IPS-15b (cell line): Measurements from ENCODE around the gene MYH16.
"Not testable (repeated sequence)": the region's sequence is repeated elsewhere in the genome, so short reads cannot be mapped to it uniquely, and the experiment has no call there.

Experiments used
- H3K27me3 ChIP-seq: one replicate; pipeline ENCODE4 v1.6.1; 2013; ENCODE audit warnings: low read length; ENCODE audit not compliant: control insufficient read depth, insufficient read depth
- H3K36me3 ChIP-seq: one replicate; pipeline ENCODE4 v1.6.1; 2013; ENCODE audit warnings: low read length; ENCODE audit not compliant: control insufficient read depth, insufficient read depth
- H3K4me1 ChIP-seq: one replicate; pipeline ENCODE4 v1.6.1; 2013; ENCODE audit warnings: mild to moderate bottlenecking, low read length; ENCODE audit not compliant: control insufficient read depth, insufficient read depth
- H3K4me3 ChIP-seq: one replicate; pipeline ENCODE4 v1.5.1; 2013; ENCODE audit warnings: low read depth, low read length
- H3K9ac ChIP-seq: one replicate; pipeline ENCODE4 v1.6.1; 2013; ENCODE audit warnings: low read depth, mild to moderate bottlenecking, low read length
- H3K9me3 ChIP-seq: one replicate; pipeline ENCODE4 v1.6.1; 2013; ENCODE audit warnings: mild to moderate bottlenecking, low read length; ENCODE audit not compliant: control insufficient read depth, insufficient read depth

The MYH16 gene

DNA sequence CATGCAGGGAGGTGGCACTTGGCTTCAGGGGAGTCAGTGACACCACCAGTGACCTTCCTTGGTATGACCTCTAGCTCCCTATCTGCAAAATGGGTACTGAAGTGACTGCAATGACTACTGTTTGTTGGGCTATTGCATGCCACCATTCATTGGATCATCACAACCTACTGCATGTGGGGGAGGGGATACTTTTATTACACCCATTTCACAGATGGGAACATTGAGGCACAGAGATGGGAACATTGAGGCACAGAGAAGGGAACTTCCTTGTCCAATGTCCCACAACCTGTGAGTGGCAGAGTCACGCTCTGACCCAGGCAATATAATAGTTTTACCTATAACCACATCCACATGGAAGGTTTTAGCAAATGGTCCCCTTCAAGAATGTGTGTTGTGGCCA is 12.2 kb upstream of the MYH16 start:
- Histone ChIP-seq H3K9ac (no peak overlapping the region), H3K4me1 (no peaks in the 10 kb centered on the region), H3K9me3 (no peaks in the 10 kb centered on the region), H3K27me3 (no peaks in the 10 kb centered on the region), H3K36me3 (no peaks in the 10 kb centered on the region), H3K4me3 (no peak overlapping the region)

DNA sequence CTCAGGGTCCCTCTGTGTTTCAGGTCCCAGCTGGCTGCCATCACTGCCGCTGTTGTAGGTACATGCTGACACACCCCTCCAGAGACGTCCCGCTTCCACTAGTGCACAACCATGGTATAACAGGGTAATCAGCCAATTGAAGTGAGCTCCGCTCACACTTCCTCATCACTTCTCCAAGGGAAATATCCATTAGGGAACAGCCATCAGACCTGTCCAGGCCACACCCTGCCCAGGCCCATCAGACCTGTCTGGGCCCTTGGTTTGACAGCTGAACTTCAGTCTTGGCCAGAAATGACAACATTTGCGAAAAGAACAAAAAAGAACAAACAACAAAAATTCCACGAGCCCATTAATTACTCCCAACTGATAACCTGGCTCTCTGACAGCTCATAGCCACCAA is 11.0 kb upstream of the MYH16 start:
- Histone ChIP-seq H3K4me3 (no peak overlapping the region), H3K9me3 (no peaks in the 10 kb centered on the region), H3K4me1 (no peaks in the 10 kb centered on the region), H3K36me3 (no peaks in the 10 kb centered on the region), H3K9ac (no peak overlapping the region), H3K27me3 (no peaks in the 10 kb centered on the region)

DNA sequence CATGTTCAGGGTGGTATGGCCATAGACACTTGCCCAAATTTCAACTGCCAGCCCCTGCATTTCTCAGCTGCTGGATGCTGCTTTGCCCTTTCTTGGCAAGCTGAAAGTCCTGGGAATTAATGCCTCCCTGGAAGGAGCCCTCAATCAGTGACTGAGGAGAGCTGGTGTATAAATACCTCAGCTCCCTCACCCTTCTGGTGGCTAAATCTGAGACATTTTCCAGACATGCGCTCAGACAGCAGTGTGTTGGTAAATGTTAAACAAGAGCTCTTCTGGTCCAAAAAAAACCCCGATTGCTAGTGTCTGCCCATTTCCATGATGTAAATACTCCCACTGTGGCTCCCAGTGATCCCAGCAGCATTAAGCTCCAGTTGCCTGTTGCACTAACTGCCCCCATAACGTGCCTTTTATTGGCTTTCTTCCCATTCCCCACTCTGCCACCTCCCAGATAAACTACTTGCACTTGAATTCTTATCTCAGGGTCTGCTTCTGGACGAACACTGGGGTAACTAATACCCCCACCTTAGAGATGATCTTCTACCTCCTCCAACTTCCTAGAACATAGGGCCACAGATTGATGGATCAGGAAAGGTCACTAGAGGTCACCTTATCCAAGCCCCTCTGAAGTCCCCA is 6.7 kb upstream of the MYH16 start:
- H3K4me3 ChIP-seq: no peak overlapping the region
- no peaks in the 10 kb centered on the region for H3K27me3 ChIP-seq
- H3K36me3 ChIP-seq: no peaks in the 10 kb centered on the region
- no peaks in the 10 kb centered on the region for H3K4me1 ChIP-seq
- no peak overlapping the region for H3K9ac ChIP-seq
- H3K9me3 ChIP-seq: no peaks in the 10 kb centered on the region

DNA sequence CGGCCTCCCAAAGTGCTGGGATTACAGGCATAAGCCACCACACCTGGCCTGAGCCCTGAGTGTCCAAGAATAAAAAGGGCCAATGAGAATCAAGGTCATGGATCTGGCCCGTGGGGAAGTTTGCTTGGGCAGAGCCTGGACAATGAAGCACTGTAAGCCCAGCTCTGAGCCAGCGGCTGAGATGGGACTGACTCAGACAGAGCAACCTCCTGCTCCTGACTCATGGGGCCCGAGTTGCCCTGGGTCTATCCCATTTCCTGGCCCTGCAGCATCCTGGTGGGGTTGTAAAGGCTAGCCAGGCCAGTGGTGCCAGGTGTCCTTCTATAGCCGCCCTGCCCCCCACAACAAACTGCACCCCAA is 5.2 kb upstream of the MYH16 start:
- H3K4me3 ChIP-seq: no peak overlapping the region
- H3K36me3 ChIP-seq: no peaks in the 10 kb centered on the region
- no peak overlapping the region for H3K9ac ChIP-seq
- no peaks in the 10 kb centered on the region for H3K27me3 ChIP-seq
- H3K9me3 ChIP-seq: no peaks in the 10 kb centered on the region
- no peaks in the 10 kb centered on the region for H3K4me1 ChIP-seq

DNA sequence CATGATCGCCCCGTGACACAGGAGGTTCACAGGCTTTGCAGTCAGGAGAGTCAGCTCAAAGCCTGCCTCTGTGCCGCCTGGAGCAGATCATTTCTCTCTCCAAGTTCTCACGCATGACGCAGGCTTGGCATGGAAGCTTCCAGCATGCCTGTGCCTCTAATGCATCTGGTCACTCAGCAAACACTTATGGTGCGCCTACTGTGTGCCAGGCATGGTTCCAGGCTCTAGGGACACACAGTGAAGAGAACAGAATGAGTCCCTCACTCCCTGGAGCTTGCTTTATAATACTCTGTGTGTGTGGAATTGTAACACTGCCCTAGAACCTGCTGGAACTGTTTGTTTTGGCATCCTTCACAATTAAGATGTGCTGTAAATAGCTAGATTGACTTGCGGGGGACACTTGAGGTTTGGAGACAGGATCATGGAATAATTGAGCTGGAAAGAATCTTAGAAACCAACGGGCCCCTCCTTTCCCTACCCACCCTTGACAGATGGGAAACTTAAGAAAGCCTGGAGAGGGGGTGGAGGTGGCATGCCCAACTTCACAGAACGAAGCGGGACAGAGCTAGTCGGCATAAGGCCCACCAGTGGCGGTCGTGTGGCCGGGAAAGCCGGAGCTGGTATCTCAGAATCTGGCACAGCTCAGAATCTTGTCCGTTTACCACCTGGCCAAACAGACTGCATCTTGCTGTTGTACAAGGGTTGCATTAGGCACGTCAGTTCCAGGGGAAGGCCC is 4.6 kb upstream of the MYH16 start:
- no peaks in the 10 kb centered on the region for H3K27me3 ChIP-seq
- no peak overlapping the region for H3K9ac ChIP-seq
- H3K36me3 ChIP-seq: no peaks in the 10 kb centered on the region
- H3K4me1 ChIP-seq: no peaks in the 10 kb centered on the region
- H3K9me3 ChIP-seq: no peaks in the 10 kb centered on the region
- H3K4me3 ChIP-seq: no peak overlapping the region

DNA sequence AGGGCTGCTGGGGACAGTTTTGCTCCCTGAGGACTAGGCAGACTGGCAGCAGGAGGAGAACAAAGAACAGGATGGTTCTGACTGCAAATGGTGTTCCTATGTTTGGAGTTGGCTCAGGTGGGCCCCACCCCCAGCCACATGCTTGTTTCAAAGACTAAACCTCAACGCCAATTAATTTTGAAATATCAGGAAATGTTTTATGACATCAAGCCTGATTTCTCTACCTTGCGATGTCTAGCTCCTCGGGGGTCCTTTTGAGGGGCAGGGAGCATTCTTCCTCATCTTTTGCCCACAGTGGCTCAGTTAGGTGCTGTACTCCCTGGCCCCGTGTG is 4.1 kb upstream of the MYH16 start:
- H3K9me3 ChIP-seq: no peaks in the 10 kb centered on the region
- H3K4me1 ChIP-seq: no peaks in the 10 kb centered on the region
- no peaks in the 10 kb centered on the region for H3K27me3 ChIP-seq
- no peaks in the 10 kb centered on the region for H3K36me3 ChIP-seq
- H3K4me3 ChIP-seq: no peak overlapping the region
- H3K9ac ChIP-seq: no peak overlapping the region

DNA sequence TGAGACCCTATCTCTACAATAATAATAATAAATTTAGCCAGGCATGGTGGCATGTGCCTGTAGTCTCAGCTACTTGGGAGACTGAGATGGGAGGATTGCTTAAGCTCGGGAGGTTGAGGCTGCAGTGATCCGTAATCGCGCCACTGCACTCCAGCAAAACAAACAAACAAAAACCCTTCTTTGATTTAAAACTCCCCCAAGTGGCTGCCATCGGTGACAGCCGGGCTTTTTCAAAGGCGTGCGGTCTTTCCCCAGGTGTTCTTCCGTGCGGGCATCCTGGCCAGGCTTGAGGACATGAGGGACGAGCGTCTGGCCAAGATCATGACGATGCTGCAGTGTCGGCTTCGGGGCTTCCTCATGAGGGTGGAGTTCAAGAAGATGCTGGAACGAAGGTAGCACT is 1.9 kb upstream of the MYH16 start:
- H3K36me3 ChIP-seq: no peaks in the 10 kb centered on the region
- H3K9ac ChIP-seq: no peak overlapping the region
- no peak overlapping the region for H3K4me3 ChIP-seq
- no peaks in the 10 kb centered on the region for H3K4me1 ChIP-seq
- H3K27me3 ChIP-seq: no peaks in the 10 kb centered on the region
- no peaks in the 10 kb centered on the region for H3K9me3 ChIP-seq

DNA sequence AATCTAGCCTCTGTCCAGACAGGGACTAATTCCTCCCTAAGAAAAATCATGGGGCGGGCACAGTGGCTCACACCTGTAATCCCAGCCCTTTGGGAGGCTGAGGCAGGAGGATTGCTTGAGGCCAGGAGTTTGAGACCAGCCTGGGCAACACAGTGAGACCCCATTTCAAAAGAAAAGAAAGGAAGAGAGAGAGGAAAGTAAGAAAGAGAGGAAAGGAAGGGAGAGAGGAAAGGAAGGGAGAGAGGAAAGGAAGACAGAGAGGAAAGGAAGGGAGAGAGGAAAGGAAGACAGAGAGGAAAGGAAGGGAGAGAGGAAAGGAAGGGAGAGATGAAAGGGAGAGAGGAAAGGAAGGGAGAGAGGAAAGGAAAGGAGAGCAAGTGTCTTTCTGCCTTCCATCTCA is 922 bp downstream of the MYH16 start:
- not testable (repeated sequence) for H3K9me3 ChIP-seq, H3K36me3 ChIP-seq, H3K4me1 ChIP-seq, H3K27me3 ChIP-seq, H3K9ac ChIP-seq, H3K4me3 ChIP-seq

DNA sequence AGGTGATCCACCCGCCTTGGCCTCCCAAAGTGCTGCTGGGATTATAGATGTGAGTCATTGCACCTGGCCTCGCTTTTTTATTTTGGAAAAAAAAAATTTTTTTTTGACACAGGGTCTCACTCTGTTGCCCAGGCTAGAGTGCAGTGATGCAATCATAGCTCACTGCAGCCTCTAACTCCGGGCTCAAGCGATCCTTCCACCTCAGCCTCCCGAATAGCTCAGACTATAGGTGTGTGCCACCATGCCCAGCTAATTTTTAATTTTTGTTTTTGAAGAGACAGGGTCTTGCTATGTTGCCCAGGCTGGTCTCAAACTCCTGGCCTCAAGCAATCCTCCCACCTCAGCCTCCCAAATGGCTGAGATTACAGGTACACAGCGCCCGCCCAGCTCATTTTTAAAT is 2.3 kb downstream of the MYH16 start:
- H3K4me3 ChIP-seq, H3K27me3 ChIP-seq, H3K4me1 ChIP-seq, H3K36me3 ChIP-seq, H3K9me3 ChIP-seq, H3K9ac ChIP-seq: not testable (repeated sequence)

DNA sequence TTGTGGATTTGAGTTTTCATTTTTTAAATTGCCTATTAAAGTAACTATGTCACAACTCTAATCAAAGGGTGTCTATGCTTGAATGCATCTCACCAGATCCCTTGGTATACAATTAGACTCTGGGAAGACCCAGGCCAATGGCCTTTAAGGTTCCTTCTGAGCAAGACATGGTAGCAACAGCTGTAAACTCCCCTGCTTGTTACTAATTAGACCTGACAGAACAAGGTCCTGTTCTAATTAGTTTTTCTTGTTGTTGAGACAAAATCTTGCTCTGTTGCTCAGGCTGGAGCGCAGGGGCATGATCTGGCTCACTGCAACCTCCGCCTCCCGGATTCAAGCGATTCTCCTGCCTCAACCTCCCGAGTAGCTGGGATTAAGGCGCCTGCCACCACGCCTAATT is 2.9 kb downstream of the MYH16 start:
- H3K4me3 ChIP-seq: no peak overlapping the region
- no peaks in the 10 kb centered on the region for H3K27me3 ChIP-seq
- no peaks in the 10 kb centered on the region for H3K36me3 ChIP-seq
- H3K9ac ChIP-seq: no peak overlapping the region
- H3K4me1 ChIP-seq: no peaks in the 10 kb centered on the region
- no peaks in the 10 kb centered on the region for H3K9me3 ChIP-seq

DNA sequence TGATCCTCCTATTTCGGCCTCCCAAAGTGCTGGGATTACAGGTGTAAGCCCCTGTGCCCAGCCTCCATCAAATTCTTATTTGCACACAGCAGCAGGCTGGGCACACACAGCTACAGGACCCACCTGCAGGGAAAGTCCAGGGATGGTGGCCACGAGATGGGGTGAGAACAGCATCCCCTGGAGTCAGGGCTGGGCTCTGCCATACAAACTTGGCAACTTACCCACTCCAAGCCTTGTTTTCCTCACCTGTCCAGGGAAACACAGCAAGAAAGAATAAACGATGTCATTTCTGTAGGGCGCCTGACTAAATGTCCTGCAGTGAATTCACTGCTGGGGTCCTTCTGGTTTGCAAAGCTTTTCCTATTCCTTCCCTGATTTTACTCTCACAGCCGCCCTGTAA is 5.5 kb downstream of the MYH16 start:
- Histone ChIP-seq H3K4me1 (no peaks in the 10 kb centered on the region), H3K9me3 (no peaks in the 10 kb centered on the region), H3K36me3 (no peaks in the 10 kb centered on the region), H3K9ac (no peak overlapping the region), H3K27me3 (no peaks in the 10 kb centered on the region), H3K4me3 (no peak overlapping the region)

DNA sequence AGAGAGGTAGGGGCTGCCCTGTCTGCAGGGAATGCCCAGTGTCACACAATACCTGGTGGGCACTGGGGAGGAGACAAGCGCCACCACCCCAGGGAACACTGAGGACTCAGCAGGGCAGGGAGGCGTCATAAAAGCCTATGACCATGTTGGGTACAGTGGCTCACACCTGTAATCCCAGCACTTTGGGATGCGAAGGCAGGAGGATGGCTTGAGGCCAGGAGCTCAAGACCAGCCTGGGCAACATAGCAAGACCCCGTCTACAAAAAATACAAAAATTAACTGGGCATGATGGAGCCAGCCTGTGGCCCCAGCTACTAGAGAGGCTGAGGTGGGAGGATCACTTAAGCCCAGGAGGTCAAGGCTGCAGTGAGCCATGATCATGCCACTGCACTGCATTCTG is 11.5 kb downstream of the MYH16 start:
- not testable (repeated sequence) for H3K27me3 ChIP-seq

More for the DNA sequence above, 11.5 kb downstream of the MYH16 start:
- not testable (repeated sequence) for H3K9me3 ChIP-seq, H3K4me1 ChIP-seq, H3K9ac ChIP-seq, H3K4me3 ChIP-seq, H3K36me3 ChIP-seq
